Urinary bladder (tissue), 4 donors: ENCODE measurements around the gene LRP1B. TPM values are rescaled to one million over a fixed set of nuclear protein-coding genes. Genes with fewer than 3 reads are reported as not detected.
"Not testable (repeated sequence)": the region's sequence is repeated elsewhere in the genome, so short reads cannot be mapped to it uniquely, and the experiment has no call there.

Experiments
- DNase-seq: peaks from one replicate; pipeline ENCODE4 v3.0.0-alpha.2; 2015; ENCODE audit errors: extremely low spot score
- H3K27ac ChIP-seq: one replicate; pipeline ENCODE4 v1.5.1; 2013; ENCODE audit warnings: low read depth, mild to moderate bottlenecking, moderate library complexity
- H3K36me3 ChIP-seq: one replicate; pipeline ENCODE4 v1.6.1; 2013; ENCODE audit warnings: mild to moderate bottlenecking, moderate library complexity; ENCODE audit not compliant: insufficient read depth
- H3K4me1 ChIP-seq: one replicate; pipeline ENCODE4 v1.6.1; 2013; ENCODE audit warnings: mild to moderate bottlenecking, moderate library complexity; ENCODE audit not compliant: insufficient read depth
- H3K4me3 ChIP-seq: one replicate; pipeline ENCODE4 v1.5.1; 2013; ENCODE audit warnings: low read depth, low read length
- WGBS: extraction: QIAGEN DNeasy Blood & Tissue Kit; methylation state at CpG from one replicate; pipeline ENCODE4 v1.1.7; 2013; 5-methylcytosine and 5-hydroxymethylcytosine counted together
- polyA plus RNA-seq: library from polyadenylated mRNA; stranded (reverse); fragments of 200-250 nt; gene quantifications from one replicate; pipeline ENCODE4 v1.2.3, GENCODE V29; 2013
- total RNA-seq: library from RNA; depleted of rRNA; stranded (reverse); fragments of >200 nt; gene quantifications from one replicate; pipeline ENCODE4 v1.2.3, GENCODE V29; 2014
- donor health status: healthy with polysubstance abuse.
- donor health status: healthy.

LRP1B gene
- total and polyA plus RNA-seq, 2 donors, result 0.05 to 13.3 TPM

- Histone ChIP-seq H3K27ac (no peak overlapping the region), H3K4me3 (no peak overlapping the region), H3K36me3 (no peaks in the 10 kb centered on the region), H3K4me1 (no peaks in the 10 kb centered on the region)
- DNase-seq, result no peak
- WGBS, result 99% methylated on average over 1 of the region's 1 CpG
Observed at GRCh38 chr2:140362361-140362760, 1768.5 kb downstream of the LRP1B start.

GRCh38 chr2:140359056-140359771 is 1771.6 kb downstream of the LRP1B start:
- Histone ChIP-seq H3K4me3 (no peak overlapping the region), H3K27ac (no peak overlapping the region), H3K4me1 (no peaks in the 10 kb centered on the region), H3K36me3 (no peaks in the 10 kb centered on the region)
- 63% methylated on average over 2 of the region's 2 CpGs for WGBS
- DNase-seq, result no peak

GRCh38 chr2:140356697-140357096 is 1774.1 kb downstream of the LRP1B start:
- Histone ChIP-seq H3K4me3 (no peak overlapping the region), H3K36me3 (no peaks in the 10 kb centered on the region), H3K4me1 (no peaks in the 10 kb centered on the region), H3K27ac (no peak overlapping the region)
- WGBS, result 98% methylated on average over 1 of the region's 1 CpG
- no peak for DNase-seq

- no peak for DNase-seq
- Histone ChIP-seq H3K4me3 (no peak overlapping the region), H3K36me3 (no peaks in the 10 kb centered on the region), H3K4me1 (no peaks in the 10 kb centered on the region), H3K27ac (no peak overlapping the region)
- WGBS, result 60% methylated on average over 2 of the region's 2 CpGs
Observed at GRCh38 chr2:140355511-140356090, 1775.2 kb downstream of the LRP1B start.

- no peak overlapping the region for H3K27ac ChIP-seq
- 92% methylated on average over 2 of the region's 2 CpGs for WGBS
- no peaks in the 10 kb centered on the region for H3K36me3 ChIP-seq
- no peak for DNase-seq
- no peak overlapping the region for H3K4me3 ChIP-seq
- no peaks in the 10 kb centered on the region for H3K4me1 ChIP-seq
Observed at GRCh38 chr2:140354544-140354943, 1776.3 kb downstream of the LRP1B start.

- no peaks in the 10 kb centered on the region for H3K4me1 ChIP-seq
- H3K36me3 ChIP-seq, result no peaks in the 10 kb centered on the region
- no peak overlapping the region for H3K4me3 ChIP-seq
- 41% methylated on average over 2 of the region's 2 CpGs for WGBS
- DNase-seq, result no peak
- no peak overlapping the region for H3K27ac ChIP-seq
Observed at GRCh38 chr2:140353541-140353940, 1777.3 kb downstream of the LRP1B start.

GRCh38 chr2:140351692-140352091 is 1779.1 kb downstream of the LRP1B start:
- Histone ChIP-seq H3K4me1 (no peaks in the 10 kb centered on the region), H3K4me3 (no peak overlapping the region), H3K27ac (no peak overlapping the region), H3K36me3 (no peaks in the 10 kb centered on the region)
- DNase-seq, result no peak
- WGBS, result 86% methylated on average over 3 of the region's 3 CpGs

GRCh38 chr2:140349695-140350094 is 1781.1 kb downstream of the LRP1B start:
- WGBS, result 85% methylated on average over 3 of the region's 3 CpGs
- no peaks in the 10 kb centered on the region for H3K4me1 ChIP-seq
- H3K4me3 ChIP-seq, result no peak overlapping the region
- no peak for DNase-seq
- H3K27ac ChIP-seq, result no peak overlapping the region
- no peaks in the 10 kb centered on the region for H3K36me3 ChIP-seq

GRCh38 chr2:140348826-140349225 is 1782.0 kb downstream of the LRP1B start:
- no peak for DNase-seq
- no peak overlapping the region for H3K27ac ChIP-seq
- no peak overlapping the region for H3K4me3 ChIP-seq
- no peaks in the 10 kb centered on the region for H3K36me3 ChIP-seq
- H3K4me1 ChIP-seq, result no peaks in the 10 kb centered on the region
- 82% methylated on average over 4 of the region's 4 CpGs for WGBS

- Histone ChIP-seq H3K4me3 (no peak overlapping the region), H3K4me1 (no peaks in the 10 kb centered on the region), H3K36me3 (no peaks in the 10 kb centered on the region), H3K27ac (no peak overlapping the region)
- no peak for DNase-seq
- 71% methylated on average over 1 of the region's 1 CpG for WGBS
Observed at GRCh38 chr2:140344838-140345237, 1786.0 kb downstream of the LRP1B start.

GRCh38 chr2:140344266-140344665 is 1786.5 kb downstream of the LRP1B start:
- not testable (repeated sequence) for DNase-seq, H3K27ac ChIP-seq, H3K4me3 ChIP-seq, H3K36me3 ChIP-seq, H3K4me1 ChIP-seq
- WGBS, result 86% methylated on average over 1 of the region's 1 CpG

GRCh38 chr2:140338795-140339194 is 1792.0 kb downstream of the LRP1B start:
- H3K36me3 ChIP-seq, result no peaks in the 10 kb centered on the region
- no peak for DNase-seq
- no peak overlapping the region for H3K27ac ChIP-seq
- H3K4me1 ChIP-seq, result no peaks in the 10 kb centered on the region
- H3K4me3 ChIP-seq, result no peak overlapping the region
- 30% methylated on average over 1 of the region's 1 CpG for WGBS

- DNase-seq, result no peak
- 92% methylated on average over 4 of the region's 4 CpGs for WGBS
- no peak overlapping the region for H3K4me3 ChIP-seq
- no peak overlapping the region for H3K27ac ChIP-seq
- H3K36me3 ChIP-seq, result no peaks in the 10 kb centered on the region
- H3K4me1 ChIP-seq, result no peaks in the 10 kb centered on the region
Observed at GRCh38 chr2:140337061-140337460, 1793.8 kb downstream of the LRP1B start.

- 92% methylated on average over 3 of the region's 3 CpGs for WGBS
- H3K36me3 ChIP-seq, result no peaks in the 10 kb centered on the region
- no peaks in the 10 kb centered on the region for H3K4me1 ChIP-seq
- no peak overlapping the region for H3K27ac ChIP-seq
- H3K4me3 ChIP-seq, result no peak overlapping the region
- DNase-seq, result no peak
Observed at GRCh38 chr2:140316345-140316744, 1814.5 kb downstream of the LRP1B start.
